ENCODE data around the gene SLC20A1.
"Not testable (repeated sequence)": the region's sequence is repeated elsewhere in the genome, so short reads cannot be mapped to it uniquely, and the experiment has no call there.

The SLC20A1 gene

GRCh38 chr2:112646791-112647689 is 1.3 kb downstream of the SLC20A1 start:
- DNase-seq (ENCODE audit: low read depth) = no peak

DNA sequence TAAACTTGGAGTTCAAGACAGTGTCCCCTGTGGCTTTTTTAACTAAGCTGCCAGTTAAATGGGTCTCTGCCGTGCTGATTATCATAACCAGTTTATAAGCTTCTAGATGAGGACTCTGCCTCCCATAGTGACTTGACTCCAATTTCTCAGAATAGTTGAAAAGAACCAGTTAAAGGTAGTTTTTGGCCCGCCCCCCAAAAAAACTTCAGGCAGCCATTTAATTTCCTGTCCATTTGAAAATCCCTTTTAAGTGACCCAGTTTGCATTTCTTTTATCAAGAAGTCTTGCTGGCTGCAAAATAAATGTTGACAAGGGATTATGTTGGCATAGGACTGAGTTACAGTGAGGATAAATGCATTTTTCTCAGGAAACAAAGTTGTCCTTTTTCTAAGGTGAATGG is 2.3 kb downstream of the SLC20A1 start:
- no peak for DNase-seq (ENCODE audit: low read depth)

DNA sequence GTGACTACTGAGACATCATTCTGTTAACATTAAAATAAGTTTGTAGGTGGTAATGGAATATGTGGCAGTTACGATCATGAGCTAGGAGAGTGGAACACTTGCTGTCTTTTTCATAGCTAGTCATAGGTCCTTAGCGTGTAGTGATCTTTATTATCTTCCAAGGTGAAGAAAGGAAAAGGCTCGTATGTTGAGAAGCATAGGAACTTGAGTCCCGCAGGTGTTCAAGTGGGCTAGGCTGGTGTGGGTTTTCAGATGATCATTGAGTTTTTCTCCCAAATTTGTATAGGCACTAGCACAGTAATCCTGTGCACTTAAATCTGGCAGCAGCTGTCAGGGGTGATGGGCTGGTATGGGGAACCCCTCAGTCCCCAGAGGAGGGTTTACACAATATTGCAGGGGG is 10.9 kb downstream of the SLC20A1 start:
- DNase-seq (ENCODE audit: low read depth) = no peak

GRCh38 chr2:112658301-112658700 is 12.6 kb downstream of the SLC20A1 start:
- DNase-seq (ENCODE audit: low read depth) = no peak

DNA sequence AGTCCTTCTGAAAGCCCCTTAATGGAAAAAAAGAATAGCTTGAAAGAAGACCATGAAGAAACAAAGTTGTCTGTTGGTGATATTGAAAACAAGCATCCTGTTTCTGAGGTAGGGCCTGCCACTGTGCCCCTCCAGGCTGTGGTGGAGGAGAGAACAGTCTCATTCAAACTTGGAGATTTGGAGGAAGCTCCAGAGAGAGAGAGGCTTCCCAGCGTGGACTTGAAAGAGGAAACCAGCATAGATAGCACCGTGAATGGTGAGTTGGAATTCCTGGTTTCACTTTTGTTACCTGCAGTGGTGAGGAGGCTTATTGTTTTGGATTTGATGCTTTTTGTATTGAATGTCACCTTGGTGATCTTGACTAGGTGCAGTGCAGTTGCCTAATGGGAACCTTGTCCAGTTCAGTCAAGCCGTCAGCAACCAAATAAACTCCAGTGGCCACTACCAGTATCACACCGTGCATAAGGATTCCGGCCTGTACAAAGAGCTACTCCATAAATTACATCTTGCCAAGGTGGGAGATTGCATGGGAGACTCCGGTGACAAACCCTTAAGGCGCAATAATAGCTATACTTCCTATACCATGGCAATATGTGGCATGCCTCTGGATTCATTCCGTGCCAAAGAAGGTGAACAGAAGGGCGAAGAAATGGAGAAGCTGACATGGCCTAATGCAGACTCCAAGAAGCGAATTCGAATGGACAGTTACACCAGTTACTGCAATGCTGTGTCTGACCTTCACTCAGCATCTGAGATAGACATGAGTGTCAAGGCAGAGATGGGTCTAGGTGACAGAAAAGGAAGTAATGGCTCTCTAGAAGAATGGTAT is 13.3 kb downstream of the SLC20A1 start:
- DNase-seq (ENCODE audit: low read depth) = no peak

GRCh38 chr2:112660138-112660537 is 14.4 kb downstream of the SLC20A1 start:
- DNase-seq (ENCODE audit: low read depth) = no peak

GRCh38 chr2:112661656-112662305 is 16.0 kb downstream of the SLC20A1 start:
- DNase-seq (ENCODE audit: low read depth) = no peak

- no peak for DNase-seq (ENCODE audit: low read depth)
Observed at GRCh38 chr2:112662704-112663103, 17.0 kb downstream of the SLC20A1 start.

DNA sequence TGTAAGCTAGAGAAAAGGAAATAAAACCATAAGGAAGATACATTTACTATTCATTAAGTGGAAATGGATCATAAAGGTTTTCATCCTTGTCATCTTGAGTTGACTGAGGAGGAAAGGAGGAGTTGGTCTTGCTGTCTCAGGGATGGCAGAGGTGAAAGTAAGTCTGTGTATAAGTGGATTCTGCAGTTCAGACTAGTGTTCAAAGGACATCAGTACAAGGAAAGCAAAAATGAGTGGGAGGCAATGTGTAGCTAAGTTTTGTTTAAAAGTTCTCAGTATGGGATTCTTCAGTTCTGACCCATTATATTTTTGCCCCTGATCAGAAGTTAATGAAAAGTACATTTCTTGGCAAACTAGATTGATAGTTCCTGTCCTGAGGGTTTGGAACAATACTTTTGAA is 18.9 kb downstream of the SLC20A1 start:
- no peak for DNase-seq (ENCODE audit: low read depth)

DNA sequence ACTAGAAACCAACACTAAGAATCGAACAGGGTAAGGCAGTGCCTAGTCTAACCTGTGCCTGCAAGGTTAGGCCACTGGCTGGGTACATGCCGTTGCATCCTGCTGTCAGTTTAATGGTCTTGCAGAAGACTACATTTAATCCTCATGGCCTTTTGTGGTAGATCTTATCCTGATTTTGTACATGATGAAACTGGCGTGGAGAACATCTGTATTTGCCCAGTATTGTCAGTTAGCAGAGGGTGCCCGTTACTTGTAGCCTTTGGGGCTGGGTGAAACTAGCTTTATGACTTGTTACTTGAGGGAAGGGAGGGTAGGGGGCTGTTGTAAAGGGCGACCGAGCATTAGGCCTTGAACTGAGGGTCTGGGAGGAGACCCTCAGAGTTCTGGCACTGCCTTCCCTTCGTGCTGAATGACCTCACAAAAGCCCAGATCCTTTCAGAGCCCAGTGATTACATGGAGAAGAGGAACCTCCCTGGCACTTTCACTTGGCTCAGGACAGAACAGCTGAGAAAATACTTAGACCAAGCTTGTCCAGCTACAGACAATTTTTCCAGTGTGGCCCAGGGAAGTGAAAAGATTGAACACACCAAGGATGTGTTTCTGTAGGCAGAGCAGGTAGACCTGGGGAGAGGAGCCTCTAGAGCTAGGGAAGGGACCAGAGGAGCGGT is 19.5 kb downstream of the SLC20A1 start:
- DNase-seq (ENCODE audit: low read depth) = no peak

GRCh38 chr2:112666761-112667122 is 21.0 kb downstream of the SLC20A1 start:
- no peak for DNase-seq (ENCODE audit: low read depth)

DNA sequence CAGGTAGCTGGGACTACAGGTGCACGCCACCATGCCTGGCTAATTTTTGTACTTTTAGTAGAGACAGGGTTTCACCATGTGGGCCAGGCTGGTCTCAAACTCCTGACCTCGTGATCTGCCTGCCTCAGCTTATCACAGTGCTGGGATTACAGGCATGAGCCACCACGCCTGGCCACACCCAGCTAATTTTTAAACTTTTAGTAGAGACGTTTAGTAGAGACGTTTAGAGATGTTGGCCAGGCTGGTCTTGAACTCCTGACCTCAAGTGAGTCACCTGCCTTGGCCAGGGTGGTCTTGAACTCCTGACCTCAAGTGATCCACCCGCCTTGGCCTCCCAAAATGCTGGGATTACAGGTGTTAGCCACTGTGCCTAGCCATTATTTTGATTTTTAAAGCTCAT is 21.8 kb downstream of the SLC20A1 start:
- DNase-seq (ENCODE audit: low read depth) = not testable (repeated sequence)

GRCh38 chr2:112669667-112670066 is 23.9 kb downstream of the SLC20A1 start:
- no peak for DNase-seq (ENCODE audit: low read depth)

DNA sequence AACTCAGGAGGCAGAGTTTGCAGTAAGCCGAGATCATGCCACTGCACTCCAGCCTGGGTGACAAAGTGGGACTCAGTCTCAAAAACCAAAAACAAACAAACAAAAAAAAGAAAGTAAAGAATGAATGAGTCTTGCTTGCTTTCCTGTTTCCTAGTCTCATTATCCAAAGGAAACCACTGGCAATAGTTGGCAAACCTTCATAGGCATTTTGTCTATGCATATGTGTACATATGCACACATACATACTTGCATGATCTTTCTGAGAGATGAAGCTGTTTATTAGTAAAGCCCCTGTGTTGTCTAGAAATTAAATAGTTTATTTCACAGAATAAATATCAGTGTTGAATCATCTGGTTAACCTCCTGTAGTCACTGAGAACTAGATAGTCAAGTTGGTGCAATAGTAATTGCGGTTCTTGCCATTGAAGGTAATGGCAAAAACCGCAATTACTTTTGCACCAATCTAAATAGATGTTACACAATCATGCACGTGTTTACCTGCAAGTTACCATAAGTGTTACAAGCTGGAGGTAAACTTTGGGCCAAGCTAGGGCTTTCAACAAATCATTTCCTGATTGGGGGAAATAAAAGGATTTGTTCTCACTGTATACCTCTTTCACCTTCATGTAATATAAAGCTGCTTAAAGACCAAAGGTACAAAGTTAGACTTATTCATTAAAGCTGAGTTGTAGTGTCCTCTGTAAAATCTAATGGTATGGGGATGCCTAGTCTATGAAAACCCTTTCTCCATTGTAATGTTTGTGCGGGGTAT is 24.7 kb downstream of the SLC20A1 start:
- no peak for DNase-seq (ENCODE audit: low read depth)

GRCh38 chr2:112671801-112672200 is 26.1 kb downstream of the SLC20A1 start:
- no peak for DNase-seq (ENCODE audit: low read depth)

DNA sequence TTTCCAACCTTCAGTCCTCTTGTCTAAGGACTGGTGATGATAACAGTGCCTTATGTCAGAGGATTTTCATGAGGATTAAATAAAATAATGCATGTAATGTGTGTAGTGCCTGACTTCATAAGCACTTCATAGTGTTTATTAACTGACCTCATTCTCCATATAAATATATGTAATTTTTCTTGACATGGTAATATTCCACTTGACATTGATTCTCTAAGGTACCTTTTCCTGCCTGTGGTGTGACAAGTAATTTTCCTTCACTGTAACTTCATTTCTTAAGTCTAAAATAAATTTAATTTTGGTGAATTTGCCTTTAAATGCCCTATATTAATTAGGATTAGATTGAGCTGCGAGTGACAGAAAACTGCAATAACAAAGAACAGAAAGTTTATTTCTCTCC is 27.3 kb downstream of the SLC20A1 start:
- no peak for DNase-seq (ENCODE audit: low read depth)

GRCh38 chr2:112674229-112674628 is 28.5 kb downstream of the SLC20A1 start:
- DNase-seq (ENCODE audit: low read depth) = no peak

GRCh38 chr2:112679484-112679883 is 33.7 kb downstream of the SLC20A1 start:
- DNase-seq (ENCODE audit: low read depth) = no peak

- no peak for DNase-seq (ENCODE audit: low read depth)
Observed at GRCh38 chr2:112680666-112681101, 34.9 kb downstream of the SLC20A1 start.

GRCh38 chr2:112682101-112682500 is 36.4 kb downstream of the SLC20A1 start:
- no peak for DNase-seq (ENCODE audit: low read depth)
